Kidney tubule cell (primary cell): Measurements from ENCODE around the gene CAPZA2.
A peak's percentile ranks its signal among the peaks of the same experiment; 100 is the strongest.
"Not testable (repeated sequence)": the region's sequence is repeated elsewhere in the genome, so short reads cannot be mapped to it uniquely, and the experiment has no call there.

ENCODE experiments used
- DNase-seq: peaks from one replicate; pipeline ENCODE4 v3.0.0-alpha.2; 2018; ENCODE audit warnings: low spot score

Gene CAPZA2

DNA sequence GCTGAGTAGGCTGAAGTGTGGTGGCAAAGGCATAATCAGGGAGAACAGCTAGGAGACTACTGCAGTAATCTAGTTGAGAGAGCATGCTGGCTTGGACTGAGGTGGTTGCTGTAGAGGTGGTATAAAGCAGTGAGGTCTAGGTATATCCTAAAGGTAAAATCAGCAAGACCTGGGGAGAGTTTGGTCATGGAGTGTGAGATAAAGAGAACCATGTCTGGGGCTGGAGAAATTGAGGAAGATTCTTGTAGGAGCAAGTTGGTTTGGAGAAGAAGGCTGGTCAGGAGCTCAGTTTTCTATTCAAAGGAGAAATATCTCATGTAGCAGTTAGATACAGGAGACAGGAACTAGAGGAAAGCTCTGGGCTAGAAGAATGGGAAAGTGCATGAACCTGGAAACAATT is 58.0 kb downstream of the CAPZA2 start:
- no peak for DNase-seq

DNA sequence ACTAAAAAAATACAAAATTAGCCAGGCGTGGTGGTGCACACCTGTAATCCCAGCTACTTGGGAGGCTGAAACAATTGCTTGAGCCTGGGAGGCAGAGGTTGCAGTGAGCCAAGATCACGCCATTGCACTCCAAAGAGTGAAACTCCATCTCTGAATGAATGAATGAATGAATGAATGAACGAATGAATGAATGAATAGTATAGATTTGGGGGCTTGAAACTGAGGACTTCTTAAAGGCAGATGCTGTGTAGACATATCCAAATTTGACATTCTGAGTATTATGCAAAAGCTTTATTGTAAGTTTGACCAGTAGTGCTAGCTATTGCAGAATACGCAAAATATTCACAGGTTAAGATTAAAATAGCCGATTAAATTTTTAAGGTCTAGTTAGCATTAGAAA is 60.2 kb downstream of the CAPZA2 start:
- no peak for DNase-seq

DNA sequence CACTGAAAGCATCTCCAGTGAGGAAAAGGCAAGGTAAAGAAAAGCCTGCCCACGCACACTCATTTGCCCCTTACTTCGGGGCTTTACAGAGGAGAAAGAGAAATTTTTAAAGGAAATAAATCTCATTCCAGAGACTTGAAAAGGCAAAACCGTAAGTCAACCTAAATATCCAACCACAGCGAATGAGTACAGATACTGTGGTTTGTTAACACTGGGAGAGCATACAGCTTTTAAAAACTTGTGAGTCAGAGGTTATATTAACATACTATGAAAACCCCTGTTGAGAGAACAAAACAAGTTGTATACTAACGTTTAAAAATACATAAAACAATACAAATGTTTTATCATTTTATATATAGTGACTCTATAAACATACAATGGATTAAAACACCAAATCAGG is 62.4 kb downstream of the CAPZA2 start:
- DNase-seq: no peak

DNA sequence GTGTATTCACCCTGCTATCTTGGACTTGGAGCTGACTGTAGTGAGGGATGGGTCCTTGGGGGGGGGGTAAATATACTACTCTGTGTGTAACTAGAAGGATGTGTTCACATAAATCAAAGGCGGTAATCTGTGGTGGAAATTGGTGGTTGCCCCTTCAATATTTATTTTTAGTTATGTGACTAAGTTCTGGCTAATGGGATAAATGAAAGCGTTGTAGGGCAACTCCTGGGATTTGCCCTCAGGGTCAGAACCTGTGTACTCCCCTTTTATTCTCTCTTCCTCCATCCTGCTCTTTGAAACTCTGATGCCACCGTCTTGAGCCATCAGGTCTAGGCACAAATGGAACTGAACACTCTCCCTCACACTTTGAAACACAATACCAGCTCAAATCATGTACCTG is 66.6 kb downstream of the CAPZA2 start:
- no peak for DNase-seq

DNA sequence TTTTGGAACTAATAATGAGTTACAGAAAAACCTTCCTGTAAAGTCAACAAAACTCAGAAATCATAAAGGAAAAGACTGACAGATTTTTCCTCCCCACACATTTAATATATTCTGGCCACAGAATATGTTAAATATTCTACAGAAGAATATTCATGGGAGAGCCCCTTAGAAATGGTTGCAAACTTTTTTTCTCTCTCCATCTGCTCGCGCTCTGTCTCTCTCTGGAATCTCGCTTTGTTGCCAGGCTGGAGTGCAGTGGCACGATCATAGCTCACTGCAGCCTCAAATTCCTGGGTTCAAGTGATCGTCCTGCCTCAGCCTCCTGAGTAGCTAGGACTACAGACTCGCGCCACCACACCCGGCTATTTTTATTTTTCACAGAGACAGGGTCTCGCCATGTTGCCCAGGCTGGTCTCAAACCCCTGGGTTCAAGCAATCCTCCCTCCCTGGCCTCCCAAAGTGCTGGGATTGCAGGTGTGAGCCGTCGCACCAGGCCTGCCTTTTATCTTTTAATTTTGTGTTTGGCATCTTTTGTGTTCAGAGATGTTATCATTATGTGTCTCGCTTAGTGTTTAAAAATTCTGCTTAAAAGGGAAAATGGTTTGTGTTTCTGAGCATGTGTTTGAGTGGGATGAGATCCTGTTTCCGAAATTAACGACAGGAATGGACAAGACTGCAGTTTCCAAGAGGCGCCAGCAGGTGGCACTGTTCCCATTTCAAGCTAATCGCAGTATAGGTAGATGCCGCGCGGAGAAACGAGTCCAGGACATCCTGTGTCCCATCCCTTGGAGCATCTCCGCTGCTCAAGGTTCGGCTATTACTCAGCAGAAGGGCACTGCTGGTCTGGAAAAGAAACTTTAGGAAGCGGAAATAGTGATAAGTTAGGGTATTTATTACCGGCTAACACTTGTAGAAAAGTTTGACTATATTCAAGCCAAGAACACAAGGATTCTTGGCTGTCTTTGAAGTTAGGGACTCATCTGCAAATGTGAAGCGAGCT is 67.8 kb downstream of the CAPZA2 start:
- DNase-seq: peak; percentile 79

DNA sequence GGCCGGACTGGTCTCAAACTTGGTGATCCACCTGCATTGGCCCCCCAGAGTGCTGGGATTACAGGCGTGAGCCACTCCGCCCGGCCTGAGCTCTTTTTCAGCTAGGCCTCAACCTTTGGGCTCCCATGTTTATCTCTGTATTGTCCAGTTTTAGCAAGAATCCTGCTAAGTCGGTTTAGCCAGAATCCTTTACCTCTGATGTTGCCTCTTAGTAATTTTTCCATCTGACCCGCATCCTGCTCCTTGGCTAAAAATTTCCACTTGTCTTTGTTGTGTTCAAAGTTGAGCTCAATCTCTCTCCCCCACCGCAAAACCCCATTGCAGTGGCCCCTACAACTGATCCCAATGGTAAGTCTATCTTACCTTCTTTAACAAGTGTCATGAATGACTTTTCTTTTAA is 70.2 kb downstream of the CAPZA2 start:
- DNase-seq: no peak

DNA sequence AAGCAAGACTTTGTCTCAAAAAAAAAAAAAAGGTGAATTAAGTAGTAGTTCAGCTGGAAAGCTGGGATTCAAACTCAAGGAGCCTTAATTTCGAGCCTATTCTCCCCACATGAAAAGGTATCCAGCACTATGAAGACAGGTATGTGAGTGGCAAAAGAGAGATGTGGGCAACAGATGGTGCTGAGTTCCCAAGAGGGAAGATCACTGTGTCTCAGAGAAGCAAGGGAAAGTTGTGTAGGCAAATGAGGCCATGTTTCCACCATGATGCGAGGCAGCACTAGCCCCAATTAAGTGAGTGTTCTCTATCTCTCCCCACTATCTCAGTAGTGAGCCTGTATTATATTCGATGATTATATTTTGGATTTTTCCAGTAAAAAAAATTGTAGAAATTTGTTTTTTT is 71.1 kb downstream of the CAPZA2 start:
- DNase-seq: no peak

DNA sequence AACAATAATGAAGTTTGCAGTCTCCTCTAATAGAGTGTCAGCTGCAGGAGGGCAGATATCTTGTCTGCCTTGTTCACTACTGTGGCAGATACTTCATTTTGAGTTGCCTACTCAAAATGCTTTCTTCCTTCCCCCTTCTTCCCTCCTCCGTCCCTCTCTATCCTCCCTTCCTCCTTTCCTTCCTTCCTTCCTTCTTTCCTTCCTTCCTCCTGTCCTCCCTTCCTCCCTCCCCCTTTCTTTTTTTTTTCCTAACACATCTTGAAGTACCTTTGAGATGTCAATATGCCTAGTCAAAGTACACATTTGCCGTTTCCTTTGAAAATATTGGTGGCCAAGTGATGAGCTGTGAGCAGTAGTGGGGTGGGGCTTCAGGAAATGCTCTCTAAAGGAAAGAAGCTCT is 72.2 kb downstream of the CAPZA2 start:
- no peak for DNase-seq

DNA sequence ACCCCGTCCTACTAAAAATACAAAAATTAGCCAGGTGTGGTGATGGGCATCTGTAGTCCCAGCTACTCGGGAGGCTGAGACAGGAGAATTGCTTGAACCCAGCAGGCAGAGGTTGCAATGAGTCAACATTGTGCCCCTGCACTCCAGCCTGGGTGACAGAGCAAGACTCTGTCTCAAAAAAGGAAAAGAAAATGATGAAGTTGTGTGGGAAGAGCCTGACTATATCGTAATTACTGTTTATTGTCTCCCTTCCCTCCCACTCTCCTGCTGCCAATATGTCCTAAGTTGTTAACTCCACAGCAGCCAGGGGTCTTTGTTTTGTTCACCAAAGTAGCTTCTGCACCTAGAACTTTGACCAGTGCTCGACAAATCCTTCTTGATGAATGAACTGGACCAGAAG is 74.5 kb downstream of the CAPZA2 start:
- not testable (repeated sequence) for DNase-seq

DNA sequence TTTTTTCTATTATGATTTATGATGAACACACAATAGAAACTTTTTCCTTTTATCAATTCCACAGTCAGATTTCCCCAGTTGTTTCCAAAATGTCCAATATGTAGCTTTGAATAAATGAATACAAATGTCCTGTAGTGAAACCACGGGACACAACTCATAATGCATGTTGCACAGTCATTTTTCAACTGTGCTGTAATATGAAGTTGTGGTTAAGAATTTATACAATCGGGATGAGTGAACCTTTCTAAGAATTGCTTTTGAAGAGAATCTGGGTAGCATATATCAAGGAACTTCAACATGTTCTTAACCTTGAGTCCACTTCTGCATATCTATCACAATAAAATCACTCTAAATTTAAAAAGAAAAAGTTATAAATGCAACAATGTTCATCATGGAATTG is 76.3 kb downstream of the CAPZA2 start:
- DNase-seq: no peak

DNA sequence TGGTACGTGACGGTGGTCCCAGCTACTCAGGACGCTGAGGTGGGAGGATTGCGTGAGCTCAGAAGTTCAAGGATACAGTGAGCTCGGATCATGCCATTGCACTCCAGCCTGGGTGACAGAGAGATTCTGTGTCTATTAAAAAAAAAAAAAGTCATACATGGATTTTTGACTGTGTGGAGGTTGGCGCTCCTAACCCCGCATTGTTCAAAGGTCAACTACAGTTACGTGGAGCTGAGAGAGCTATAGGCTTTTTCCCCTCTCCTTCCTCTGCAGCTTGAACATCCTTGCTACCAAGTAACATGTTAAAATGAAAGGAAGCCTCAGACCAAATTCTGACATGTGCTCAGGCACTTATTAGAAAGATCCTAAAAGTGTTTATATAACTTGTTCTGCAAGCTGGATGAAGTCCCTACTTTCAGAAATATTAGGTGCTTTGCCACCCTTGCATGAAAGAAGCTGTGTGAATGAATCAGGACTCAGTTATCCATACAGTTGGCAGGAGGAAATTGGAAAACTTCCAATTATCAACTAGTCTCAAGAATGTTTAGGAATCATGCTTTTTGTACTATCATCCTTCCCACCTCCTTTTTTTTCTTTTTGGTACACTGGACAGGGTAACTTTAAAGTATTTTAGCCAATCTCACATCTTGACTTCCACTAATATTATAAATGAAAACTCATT is 78.4 kb downstream of the CAPZA2 start:
- DNase-seq: peak; percentile 70

DNA sequence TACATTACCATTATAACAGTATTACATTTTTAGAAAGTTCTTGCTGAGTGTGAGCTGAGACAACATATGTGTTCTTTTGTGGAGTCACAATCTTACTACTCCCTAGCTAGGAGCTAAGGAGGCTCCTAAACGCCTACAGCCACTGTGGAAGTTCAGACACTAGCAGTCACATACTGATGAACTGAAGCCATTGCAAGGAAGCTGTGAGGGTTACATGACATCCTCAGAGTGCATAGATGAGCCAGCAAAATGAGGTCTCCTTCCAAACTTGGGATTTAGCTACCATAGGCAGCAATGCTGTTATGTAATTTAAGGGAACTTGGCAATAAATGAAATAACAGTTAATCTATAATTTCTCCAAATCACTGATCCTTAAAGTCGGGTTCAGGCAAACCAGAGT is 80.1 kb downstream of the CAPZA2 start:
- DNase-seq: no peak

DNA sequence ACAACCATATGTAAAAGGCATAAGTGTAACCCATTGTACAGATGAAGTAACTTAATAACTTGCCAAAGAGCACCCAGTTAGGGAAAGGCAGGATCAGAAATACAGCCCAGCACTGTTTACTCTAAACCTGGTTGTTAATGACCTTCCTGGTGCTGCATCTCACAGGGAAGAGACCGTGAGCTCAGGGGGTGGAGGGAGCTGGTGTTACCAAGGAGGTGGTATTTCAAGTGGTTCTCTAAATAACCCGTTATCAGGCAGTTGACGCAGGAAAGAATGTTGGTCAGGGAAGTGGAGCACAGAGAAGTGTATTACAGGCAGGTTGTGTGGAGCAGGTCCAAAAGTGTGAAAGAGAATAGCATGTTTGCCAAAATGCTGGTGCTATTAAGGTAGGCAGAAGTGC is 86.5 kb downstream of the CAPZA2 start:
- no peak for DNase-seq

DNA sequence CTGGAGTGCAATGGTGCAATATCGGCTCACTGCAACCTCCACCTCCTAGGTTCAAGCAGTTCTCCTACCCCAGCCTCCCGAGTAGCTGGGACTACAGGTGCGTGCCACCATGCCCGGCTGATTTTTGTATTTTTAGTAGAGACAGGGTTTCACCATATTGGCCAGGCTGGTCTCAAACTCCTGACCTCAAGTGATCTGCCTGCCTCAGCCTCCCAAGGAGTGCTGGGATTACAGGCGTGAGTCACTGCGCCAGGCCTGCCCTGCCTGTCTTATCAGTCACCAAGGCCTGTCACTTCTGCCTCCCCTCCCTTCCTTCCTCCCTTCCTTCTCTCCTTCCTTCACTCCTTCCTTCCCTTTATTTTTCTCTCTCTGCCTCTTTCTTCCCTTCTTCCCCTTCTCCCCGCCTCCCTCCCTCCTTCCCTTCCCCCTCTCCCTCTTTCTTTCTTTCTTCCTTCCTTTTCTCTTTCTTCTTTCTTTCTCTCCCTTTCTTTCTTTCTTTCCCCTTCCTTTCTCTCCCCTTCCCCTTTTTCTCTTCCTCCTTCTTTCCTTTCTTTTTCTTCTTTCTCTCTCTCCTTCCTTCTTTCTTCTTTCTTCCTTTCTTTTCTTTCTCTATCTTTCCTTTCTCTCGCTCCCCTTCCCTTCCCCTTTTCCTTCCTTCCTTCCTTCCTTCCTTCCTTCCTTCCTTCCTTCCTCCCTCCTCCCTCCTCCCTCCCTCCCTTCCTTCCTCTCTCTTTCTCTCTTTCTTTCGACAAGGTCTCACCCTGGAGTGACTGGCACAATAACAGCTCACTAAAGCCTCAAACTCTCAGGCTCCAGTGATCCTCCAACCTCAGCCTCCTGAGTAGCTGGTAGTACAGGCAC is 87.8 kb downstream of the CAPZA2 start:
- DNase-seq: no peak

DNA sequence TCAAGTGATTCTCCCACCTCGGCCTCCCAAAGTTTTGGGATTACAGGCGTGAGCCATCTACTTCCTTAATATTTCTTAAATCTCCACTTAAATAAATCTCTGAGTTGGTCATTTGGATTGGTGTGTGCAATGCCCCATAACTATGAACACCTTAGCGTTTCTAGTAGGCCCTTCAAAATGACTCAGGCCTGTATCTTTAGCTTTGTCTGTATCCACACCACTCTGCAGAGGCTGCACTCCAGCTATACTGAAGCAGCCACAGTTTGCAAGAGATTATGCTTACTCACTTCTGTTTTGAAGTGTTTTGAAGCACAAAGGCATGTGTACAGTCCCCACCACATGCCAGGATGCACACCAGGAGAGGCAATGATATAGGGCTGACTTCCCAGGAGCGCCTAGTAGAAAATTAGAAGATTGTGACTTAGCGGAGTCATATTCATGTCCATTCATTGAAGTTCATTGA is 88.5 kb downstream of the CAPZA2 start:
- no peak for DNase-seq

DNA sequence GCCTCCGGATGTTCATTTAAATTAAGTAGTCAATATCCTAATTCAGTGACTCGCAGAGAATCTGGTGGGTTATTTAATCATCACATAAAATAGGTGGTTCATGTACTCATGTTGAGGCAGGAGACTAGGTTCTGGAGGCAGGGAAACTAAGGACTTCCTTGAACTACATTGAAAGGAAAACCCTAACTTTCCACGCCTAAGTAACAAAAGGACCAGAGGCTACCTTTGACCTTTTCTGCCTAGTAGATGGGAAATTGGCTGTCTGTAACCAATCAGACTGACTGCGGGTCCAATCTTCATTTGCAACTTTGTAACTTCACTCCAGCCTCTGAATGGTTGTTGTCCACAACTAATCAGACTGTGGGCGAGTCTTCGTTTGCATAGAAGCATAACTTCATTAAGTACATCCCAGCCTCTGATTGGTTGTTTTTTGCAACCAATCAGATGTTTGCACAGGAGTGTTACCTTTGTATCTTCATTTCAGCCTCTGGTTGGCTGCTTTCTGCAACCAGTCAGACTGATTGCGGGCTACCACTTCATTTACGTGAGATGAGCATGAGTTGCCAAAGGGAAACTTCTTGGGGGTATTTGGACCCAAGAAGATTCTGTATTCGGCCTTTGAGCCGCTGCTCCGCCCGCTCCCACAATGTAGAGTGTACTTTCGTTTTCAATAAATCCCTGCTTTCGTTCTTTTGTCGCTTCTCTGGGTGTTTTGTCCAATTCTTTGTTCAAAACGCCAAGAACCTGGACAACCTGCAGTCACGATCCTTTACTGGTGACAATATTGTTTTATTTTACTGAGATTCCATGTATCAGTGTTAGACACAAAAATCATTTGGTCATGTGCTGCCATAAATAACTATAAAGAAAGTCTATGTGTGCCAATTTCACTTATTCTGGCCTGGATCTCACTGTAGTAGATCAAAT is 89.2 kb downstream of the CAPZA2 start:
- DNase-seq: no peak

DNA sequence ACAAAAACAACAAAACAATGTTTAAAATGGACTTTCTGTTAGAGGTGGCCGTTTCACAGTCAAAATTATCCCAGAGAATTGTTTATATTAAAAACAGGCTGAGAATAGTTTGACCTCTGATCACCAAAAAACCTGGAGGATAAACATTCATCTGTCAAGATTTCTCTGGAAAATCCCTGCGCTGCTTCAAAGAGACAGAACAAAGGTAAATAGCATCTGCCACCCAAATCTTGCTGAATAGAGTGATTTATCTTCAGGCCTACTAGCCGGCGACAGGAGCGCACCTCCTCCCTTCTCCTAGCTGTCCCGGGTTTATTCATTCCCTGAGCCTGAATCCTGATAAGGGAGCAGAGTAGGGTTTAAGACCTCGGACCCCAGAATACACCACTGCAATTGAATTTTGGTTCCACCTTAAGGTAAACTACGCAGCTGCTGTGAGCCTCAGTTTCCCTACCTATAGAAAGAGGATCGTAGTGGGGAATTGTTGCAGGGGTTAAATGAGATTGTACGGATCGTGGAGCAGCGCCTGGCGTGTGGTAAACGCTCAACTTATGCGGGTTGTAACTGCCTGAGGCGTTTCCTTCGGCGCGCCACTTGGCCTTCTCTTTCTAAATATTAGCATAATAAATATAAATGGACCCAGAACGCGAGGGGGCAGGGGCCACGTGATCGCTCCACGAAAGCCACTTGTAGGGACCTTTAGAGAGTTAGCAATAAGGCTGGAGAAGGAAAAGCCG is 90.4 kb downstream of the CAPZA2 start:
- peak; percentile 40 for DNase-seq

DNA sequence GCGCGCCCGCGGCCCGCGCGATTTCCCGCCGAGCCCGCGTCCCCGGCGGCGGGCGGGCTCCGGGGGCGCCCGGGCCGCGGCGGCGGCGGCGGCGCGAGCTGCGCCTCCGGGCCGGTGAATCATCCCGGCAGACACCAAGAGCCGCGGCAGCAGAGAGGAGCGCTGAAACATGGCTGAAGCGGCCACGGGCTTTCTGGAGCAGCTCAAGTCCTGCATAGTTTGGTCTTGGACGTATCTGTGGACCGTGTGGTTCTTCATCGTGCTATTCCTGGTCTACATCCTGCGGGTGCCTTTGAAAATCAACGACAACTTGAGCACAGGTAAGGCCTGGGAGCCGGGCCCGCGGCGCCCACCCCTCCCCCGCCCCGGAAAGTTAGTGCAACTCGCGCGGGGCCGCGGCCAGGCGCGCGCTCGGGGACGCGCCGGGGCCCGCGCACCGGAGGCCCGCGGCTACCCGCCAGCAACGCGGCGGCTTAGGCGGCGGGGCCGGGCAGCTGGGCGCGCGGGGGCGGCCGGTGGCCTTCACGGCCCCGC is 91.1 kb downstream of the CAPZA2 start, which contains the start of gene ST7:
TSS of gene ST7 (plus strand) at position 130 of the 534 bp plus-strand sequence. CDS start at position 170, 40 bp downstream.
- peak; percentile 80 for DNase-seq

DNA sequence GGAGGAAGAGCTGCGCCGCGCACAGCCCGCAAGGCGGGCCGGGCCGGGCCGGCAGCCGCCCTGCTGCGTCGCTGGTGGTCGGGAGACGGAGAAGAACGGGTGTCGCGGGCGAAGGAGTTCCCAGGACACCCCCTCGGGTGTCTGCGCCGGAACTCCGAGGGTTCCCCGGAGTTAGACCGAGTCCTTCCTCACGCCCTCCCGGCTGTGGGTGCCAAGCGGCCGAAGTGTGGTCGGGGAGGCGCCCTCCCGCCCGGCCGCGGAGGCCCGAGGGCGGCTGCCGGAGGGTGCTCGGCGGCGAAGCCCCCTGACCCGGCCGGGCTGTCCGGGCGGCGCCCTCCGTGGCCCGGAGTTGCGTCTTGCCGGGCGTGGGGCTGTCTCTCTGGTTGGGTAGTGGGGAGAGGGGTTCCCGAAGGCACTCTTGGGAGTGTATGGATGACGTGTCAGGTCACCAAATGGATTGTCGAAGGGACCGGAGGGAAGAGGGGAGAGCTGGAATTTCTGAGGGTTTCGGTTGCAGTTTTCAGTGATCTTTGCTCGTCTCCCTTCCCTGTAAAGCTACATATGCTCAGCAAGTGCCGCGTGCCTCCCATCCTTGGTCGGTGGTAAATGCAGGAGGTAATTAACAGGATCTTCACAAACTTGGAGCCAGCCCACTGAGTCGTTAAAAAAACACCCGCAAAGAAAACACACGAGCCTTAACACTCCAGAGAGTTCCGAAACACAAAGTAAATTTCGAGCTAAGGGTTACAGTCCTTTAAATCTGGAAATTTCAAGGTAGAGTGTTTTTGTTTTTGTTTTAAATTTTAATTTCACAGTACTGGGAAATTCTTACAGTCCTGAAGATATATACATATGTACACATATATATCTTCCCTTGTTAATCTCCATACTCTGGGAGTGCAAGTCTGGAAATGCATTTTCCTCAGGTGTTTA is 91.8 kb downstream of the CAPZA2 start:
- peak; percentile 84 for DNase-seq
